ENCODE measurements around the gene CCDC39. TPM values are rescaled to one million over a fixed set of nuclear protein-coding genes. Genes with fewer than 3 reads are reported as not detected.

CCDC39 gene
- total RNA-seq: not detected in 2 replicates

GRCh38 chr3:180679178-180680096 is at the start of gene CCDC39:
Gene CCDC39 (minus strand): TSS chr3:180679489. CDS start chr3:180679380, 109 bp downstream.
- TF ChIP-seq CTCF (conservative IDR thresholded peaks at IDR 0.05; ENCODE audit: low read depth, low read length): no peak
- DNase-seq (ENCODE audit: low read depth): peak; percentile 25
- peak within 1 kb of the TSS; percentile 76 for H3K4me3 ChIP-seq (ENCODE audit: low read depth, low read length)

GRCh38 chr3:180720012-180720411 is 40.7 kb upstream of the CCDC39 start:
- no peak overlapping the region for H3K4me3 ChIP-seq (ENCODE audit: low read depth, low read length)
- TF ChIP-seq CTCF (conservative IDR thresholded peaks at IDR 0.05; ENCODE audit: low read depth, low read length): no peak
- no peak for DNase-seq (ENCODE audit: low read depth)

- H3K4me3 ChIP-seq (ENCODE audit: low read depth, low read length): no peak overlapping the region
- no peak for TF ChIP-seq CTCF (conservative IDR thresholded peaks at IDR 0.05; ENCODE audit: low read depth, low read length)
- no peak for DNase-seq (ENCODE audit: low read depth)
Observed at GRCh38 chr3:180707896-180708295, 28.6 kb upstream of the CCDC39 start.

GRCh38 chr3:180705619-180706018 is 26.3 kb upstream of the CCDC39 start:
- TF ChIP-seq CTCF (conservative IDR thresholded peaks at IDR 0.05; ENCODE audit: low read depth, low read length): no peak
- DNase-seq (ENCODE audit: low read depth): no peak
- H3K4me3 ChIP-seq (ENCODE audit: low read depth, low read length): no peak overlapping the region

- H3K4me3 ChIP-seq (ENCODE audit: low read depth, low read length): no peak overlapping the region
- no peak for TF ChIP-seq CTCF (conservative IDR thresholded peaks at IDR 0.05; ENCODE audit: low read depth, low read length)
- no peak for DNase-seq (ENCODE audit: low read depth)
Observed at GRCh38 chr3:180704532-180704931, 25.2 kb upstream of the CCDC39 start.

- TF ChIP-seq CTCF (conservative IDR thresholded peaks at IDR 0.05; ENCODE audit: low read depth, low read length): no peak
- no peak overlapping the region for H3K4me3 ChIP-seq (ENCODE audit: low read depth, low read length)
- no peak for DNase-seq (ENCODE audit: low read depth)
Observed at GRCh38 chr3:180700941-180701340, 21.7 kb upstream of the CCDC39 start.

Data from epithelial cell of proximal tubule (primary cell).